Left hindlimb (tissue), 1 donor: ENCODE results near the gene C16orf92.

ENCODE experiments used
- DNase-seq: peaks from one replicate; pipeline ENCODE4 v3.0.0-alpha.2; 2018

Gene C16orf92

DNA sequence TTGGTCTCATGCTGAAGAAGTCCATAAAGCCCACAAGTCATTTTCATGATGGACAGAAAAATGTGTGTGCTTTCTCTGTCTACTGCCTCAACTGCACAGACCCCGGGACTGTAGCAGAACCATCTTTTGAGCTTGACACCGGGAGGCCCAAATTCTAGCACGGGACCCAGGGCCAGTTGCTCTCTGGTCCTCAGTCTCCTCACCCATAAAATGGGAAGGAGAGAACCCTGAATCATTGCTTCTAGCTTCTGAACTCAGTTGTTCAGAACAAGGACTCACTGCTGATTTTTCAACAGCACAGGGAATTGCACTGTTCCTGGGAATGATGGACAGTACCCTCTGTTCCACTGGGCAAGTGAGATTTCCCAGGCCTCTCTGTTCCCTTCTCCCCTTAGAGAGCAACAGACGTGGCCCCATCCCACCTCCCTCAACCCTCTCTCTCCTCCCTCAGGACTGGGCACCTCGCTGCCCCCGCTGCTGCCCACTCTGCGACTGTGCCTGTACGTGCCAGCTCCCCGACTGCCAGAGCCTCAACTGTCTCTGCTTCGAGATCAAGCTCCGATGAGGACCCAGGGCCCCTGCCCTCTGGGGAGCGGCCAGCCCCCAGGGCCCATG, 40.4 kb downstream of the C16orf92 start:
- no peak for DNase-seq

DNA sequence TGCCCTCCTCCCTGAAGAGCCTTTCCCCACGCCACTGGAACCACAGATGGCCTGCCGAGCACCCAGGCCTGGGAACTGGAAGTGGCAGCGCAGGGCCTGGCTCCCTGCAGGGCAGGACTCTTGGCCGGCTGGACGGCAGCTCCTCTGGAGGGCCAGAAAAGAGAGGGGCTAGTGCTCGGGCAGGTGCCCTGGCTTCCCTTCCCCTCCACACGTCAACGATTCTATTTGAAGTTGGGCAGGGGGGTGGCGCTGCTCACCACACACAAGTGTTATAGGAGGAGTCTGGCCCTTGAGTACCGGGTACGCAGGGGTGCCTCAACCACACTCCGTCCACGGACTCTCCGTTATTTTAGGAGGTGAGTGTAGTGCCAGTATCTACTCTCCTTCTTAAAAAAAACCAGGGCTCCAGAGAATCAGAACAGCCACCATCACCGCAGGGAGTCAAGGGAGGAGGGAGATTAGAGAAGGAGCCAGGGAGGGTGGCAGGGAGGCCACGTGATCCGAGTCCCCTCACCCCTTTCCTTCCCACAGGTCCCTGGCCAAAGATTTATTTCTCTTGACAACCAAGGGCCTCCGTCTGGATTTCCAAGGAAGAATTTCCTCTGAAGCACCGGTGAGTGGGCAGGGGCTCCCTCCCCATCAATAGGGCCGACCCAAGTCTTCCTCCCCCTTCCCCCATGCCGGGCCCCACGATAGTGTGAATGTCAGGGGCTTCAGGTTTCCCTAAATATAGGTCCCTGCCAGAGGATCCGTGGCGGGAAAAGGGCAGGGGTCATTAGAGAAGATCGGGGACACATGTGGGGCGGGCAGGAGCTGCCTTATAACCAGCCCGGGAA, 41.1 kb downstream of the C16orf92 start:
- peak; percentile 74 for DNase-seq

DNA sequence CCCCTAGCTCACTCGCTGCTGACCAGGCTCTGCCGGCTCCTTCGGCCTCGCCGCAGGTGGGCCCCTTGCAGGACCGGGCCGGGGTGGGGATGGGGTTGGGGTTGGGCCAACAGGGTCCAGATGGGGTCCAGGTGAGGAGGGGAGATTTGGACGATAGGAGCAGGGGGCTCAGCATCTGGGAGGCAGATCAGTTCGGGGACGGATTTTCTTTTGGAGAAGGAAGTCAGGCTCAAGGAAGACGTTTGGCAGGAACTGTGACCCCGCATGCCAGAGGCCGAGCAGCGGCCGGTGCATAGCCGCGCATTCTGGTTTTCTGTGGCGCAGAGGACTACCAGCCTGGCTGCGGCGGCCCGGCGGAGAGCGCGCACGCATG, 41.7 kb downstream of the C16orf92 start:
- DNase-seq: no peak

DNA sequence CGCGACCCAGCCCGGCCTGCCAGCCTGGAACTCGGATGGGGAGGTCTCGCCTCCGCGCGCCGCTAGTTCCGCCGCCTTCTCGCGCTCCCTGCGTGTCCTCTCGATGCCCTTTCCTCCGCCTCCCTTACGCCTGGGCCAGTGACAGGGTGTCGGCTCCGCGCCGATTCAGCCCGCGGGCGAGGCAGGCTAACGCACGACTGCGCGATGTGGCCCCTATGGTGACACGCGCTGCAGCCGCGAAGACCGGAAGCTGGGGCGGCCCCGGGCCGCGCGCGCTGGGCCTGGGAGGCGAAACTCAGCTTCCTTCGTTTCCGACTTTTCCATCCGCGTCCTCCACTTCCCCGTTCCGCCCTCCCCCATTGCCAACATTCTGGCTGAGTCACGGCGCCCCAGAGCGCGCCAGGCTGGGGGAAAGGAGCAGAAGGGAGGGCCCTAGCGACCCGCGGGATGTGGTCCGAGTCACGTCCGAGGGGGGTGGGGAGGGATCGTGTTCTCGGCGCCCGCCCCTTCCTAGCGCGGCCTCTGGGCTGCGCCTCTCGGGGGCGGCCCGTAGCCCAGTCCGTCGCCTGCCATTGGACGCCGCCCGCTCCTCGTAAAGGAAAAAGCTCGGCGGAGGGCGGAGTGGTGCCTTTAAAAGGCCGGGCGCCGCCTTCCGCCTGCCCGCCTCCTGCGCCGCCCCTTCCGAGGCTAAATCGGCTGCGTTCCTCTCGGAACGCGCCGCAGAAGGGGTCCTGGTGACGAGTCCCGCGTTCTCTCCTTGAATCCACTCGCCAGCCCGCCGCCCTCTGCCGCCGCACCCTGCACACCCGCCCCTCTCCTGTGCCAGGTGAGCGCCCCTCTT, 42.3 kb downstream of the C16orf92 start, which contains the start of gene ALDOA:
TSS of gene ALDOA (plus strand) at position 659 of the 841 bp plus-strand sequence. CDS start 1,138 bp downstream, outside the sequence.
- peak; percentile 99 for DNase-seq

DNA sequence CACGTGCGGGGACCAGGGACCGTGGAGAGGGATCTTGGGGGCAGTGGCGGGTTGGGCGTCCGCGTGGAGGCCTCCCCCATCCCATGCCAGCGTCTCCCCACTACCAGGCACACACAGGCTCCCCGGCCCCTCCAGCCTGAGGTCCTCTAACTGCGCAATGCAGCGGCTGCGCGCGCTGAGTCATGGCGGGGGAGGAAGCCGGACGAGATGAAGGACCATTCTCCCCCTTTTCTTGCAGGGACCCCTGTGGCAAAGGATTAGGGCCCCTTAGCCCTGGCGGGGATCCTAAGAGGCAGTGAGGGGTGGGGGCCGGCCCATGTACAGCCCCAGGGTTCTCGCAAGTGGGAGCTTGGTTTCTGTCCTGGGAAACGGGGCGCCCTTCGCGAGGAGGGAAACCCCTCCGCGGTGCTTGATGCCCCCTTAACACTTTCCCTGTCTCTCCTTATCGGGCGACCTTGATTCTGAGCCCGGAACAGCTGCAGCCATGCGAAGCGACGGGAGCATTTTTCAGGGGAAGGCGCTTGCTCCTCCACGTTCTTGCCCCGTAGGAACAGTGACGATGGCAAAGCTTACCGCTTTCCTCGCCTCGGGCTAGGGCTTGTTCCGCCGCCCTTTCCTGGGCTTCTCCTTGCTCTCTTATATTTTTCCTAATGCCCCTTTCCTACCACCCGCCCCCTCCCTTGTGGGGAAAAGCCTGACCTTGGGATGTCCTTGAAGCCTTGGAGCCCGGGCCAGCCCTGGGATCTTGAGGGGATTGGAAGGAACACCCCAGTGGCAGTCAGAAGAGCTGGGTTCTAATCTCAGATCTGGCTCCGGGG, 43.2 kb downstream of the C16orf92 start:
- no peak for DNase-seq

DNA sequence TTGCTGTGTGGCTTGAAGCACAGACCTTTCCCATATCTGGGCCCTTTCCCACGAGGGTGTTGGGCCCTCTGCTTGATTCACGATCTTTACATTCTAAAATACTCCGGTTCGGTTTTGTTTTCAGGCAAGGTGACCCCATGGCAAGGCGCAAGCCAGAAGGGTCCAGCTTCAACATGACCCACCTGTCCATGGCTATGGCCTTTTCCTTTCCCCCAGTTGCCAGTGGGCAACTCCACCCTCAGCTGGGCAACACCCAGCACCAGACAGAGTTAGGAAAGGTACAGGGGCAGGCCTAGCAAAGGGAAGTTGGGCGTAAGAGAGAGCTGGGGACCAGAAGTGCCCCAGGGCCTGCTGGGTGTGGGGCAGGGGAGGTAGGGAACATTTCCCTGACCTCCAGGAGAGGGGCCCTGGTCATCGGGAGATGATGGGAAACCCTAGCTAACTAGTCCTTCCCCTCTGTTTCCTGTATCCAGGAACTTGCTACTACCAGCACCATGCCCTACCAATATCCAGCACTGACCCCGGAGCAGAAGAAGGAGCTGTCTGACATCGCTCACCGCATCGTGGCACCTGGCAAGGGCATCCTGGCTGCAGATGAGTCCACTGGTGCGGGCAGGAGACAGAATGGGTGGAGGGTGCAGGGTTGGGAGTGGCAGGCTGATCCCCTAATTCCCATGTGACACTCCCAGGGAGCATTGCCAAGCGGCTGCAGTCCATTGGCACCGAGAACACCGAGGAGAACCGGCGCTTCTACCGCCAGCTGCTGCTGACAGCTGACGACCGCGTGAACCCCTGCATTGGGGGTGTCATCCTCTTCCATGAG, 44.0 kb downstream of the C16orf92 start:
- no peak for DNase-seq

DNA sequence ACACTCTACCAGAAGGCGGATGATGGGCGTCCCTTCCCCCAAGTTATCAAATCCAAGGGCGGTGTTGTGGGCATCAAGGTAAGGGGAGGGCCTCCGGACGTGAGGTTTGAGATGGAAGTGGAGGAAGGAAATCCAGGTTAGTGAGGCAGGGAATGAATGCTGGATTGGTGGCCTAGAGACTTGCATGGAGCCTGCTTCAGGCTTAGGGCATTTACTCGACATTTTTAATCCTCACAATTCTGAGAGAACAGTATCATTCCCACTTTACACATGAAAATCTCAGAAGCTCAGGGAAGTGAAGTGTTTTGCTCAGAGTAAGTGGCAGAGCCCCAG, 44.6 kb downstream of the C16orf92 start:
- DNase-seq: no peak

DNA sequence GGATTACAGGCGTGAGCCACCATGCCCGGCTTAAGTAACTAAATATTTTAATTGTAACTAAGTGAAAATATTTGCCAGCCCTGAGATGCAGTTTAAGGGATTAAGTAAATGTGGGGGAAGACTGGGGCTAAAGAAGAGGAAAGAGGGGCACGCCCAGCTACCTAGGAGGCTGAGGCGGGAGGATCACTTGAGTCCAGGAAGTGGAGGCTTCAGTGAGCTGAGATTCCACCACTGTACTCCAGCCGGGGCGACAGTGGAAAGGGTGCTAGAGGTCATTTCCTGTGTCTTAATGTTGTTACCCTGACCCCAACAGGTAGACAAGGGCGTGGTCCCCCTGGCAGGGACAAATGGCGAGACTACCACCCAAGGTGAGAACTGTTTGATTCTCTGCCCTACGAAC, 45.3 kb downstream of the C16orf92 start:
- DNase-seq: no peak

DNA sequence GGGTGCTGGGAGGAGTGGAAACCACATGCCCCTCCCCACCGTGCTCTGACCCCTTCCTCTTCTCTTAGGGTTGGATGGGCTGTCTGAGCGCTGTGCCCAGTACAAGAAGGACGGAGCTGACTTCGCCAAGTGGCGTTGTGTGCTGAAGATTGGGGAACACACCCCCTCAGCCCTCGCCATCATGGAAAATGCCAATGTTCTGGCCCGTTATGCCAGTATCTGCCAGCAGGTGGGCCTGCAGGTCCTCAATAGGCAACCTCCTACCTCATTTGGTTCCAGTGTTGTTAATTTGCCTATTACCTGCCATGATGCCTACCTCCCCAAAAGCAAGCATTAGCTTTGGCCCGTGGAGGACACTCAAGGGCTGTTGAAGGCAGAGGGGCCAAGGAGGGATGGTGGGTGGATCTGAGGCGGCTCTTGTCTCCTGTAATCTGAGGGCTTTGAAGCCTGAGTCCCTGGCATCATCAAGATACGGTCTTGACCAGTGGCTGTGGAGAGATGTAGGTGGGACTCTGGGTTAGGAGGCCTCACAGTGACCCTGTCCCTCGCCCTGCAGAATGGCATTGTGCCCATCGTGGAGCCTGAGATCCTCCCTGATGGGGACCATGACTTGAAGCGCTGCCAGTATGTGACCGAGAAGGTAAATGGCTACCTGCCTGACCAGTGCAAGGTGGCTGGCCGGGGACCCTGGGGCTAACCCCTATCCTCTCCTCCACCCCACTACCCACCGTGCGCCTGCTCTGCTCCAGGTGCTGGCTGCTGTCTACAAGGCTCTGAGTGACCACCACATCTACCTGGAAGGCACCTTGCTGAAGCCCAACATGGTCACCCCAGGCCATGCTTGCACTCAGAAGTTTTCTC, 46.0 kb downstream of the C16orf92 start:
- no peak for DNase-seq

DNA sequence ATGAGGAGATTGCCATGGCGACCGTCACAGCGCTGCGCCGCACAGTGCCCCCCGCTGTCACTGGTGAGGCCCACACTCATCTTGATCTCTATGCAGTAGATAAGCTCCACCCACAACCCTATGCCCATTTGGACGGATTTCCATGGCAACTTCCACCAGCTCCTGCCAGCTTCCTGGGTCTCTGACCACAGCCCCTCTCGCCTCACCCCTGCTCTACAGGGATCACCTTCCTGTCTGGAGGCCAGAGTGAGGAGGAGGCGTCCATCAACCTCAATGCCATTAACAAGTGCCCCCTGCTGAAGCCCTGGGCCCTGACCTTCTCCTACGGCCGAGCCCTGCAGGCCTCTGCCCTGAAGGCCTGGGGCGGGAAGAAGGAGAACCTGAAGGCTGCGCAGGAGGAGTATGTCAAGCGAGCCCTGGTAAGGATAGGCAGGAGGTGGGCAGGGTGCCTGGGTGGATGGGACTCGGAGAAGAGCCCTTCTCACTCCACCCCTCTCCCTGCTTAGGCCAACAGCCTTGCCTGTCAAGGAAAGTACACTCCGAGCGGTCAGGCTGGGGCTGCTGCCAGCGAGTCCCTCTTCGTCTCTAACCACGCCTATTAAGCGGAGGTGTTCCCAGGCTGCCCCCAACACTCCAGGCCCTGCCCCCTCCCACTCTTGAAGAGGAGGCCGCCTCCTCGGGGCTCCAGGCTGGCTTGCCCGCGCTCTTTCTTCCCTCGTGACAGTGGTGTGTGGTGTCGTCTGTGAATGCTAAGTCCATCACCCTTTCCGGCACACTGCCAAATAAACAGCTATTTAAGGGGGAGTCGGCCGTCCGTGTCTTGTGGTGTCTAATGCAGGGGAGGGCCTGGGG, 46.8 kb downstream of the C16orf92 start:
- DNase-seq: no peak

DNA sequence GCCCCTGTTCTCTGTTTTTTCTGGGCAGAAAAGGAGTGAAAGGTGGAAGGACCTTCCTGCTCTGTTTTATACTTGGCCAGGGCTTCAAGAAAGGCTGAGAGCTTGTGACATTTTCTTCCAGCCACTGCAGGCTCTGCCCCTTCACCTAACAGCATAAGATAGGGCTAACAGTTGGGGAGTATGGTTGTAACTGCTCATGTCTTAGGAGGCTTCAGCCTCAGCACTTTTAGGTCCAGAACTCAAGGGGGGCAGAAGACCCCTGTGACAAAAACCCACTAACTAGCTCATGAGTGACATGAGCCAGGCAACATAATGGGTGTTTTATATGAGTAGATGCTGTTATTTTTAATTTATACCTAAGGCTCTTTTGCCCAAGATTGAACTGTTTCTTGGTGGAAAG, 47.5 kb downstream of the C16orf92 start:
- no peak for DNase-seq
